ENCODE measurements around the gene CYP4B1. TPM values are rescaled to one million over a fixed set of nuclear protein-coding genes. Genes with fewer than 3 reads are reported as not detected.

CYP4B1 gene
- total and polyA plus RNA-seq, 2 donors (not counting 3 experiments of a cell fraction or from before 2014, with no cell fraction given) = not detected

GRCh38 chr1:46768445-46768844, 30.4 kb upstream of the CYP4B1 start:
- no peaks in the 10 kb centered on the region for H3K4me1 ChIP-seq (ENCODE audit: control insufficient read depth, extremely low read depth, insufficient read depth, low read length)
- no TSS peak for BruUV-seq (replicated peaks)
- intact Hi-C loops (cut with micrococcal nuclease) (no loop called here), dilution Hi-C loops (cut with MboI; ENCODE audit: extremely low pct_ligation_motif_present, low sequenced_read_pairs) (no loop called here)
- H3K9ac ChIP-seq (replicated peaks; ENCODE audit: extremely low read depth, insufficient read depth, low read length) = no peak overlapping the region
- ChIA-PET CTCF (no interaction called here), POLR2A (no interaction called here)
- TF ChIP-seq EZH2 (IDR thresholded peaks at IDR 0.05; ENCODE audit: borderline replicate concordance, low read depth, low read length, severe bottlenecking) (no peak), JUN (IDR thresholded peaks at IDR 0.05; ENCODE audit: borderline replicate concordance, insufficient read depth, insufficient read length, low read depth) (no peak), POLR2AphosphoS5 (IDR thresholded peaks at IDR 0.05; ENCODE audit: insufficient read depth, low read depth, low read length) (no peak), MYC (IDR thresholded peaks at IDR 0.05; ENCODE audit: low read depth, low read length) (no peak), GATA2 (IDR thresholded peaks at IDR 0.05; ENCODE audit: insufficient read depth, insufficient read length, low read depth, low read length) (no peak), POLR2A (IDR thresholded peaks at IDR 0.05; ENCODE audit: low read depth, low read length) (no peak), FOS (IDR thresholded peaks at IDR 0.05; ENCODE audit: borderline replicate concordance, insufficient read depth, low read length) (no peak), CTCF (IDR thresholded peaks at IDR 0.05; ENCODE audit: extremely low read depth in 1 of 2, insufficient read depth in 1 of 2, low read depth in 1 of 2, low read length in 2 of 2) (no peak)
- TF ChIP-seq, protein P1, sequence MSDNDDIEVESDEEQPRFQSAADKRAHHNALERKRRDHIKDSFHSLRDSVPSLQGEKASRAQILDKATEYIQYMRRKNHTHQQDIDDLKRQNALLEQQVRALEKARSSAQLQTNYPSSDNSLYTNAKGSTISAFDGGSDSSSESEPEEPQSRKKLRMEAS (IDR thresholded peaks at IDR 0.05; ENCODE audit: insufficient read depth, insufficient read length) = no peak
- no peaks in the 10 kb centered on the region for H4K20me1 ChIP-seq (replicated peaks; ENCODE audit: control insufficient read depth, extremely low read depth, insufficient read depth, low read length)
- H3K27me3 ChIP-seq (ENCODE audit: control insufficient read depth in 2 of 2, insufficient read depth in 2 of 2, low read length in 2 of 2) = peaks cover 0 to 7% of the 10 kb centered on the region in 2 experiments
- H3K4me3 ChIP-seq (replicated peaks in 1 of 3; ENCODE audit: insufficient read depth in 1 of 3, low read depth in 1 of 3, low read length in 3 of 3) = no peak overlapping the region
- no peaks in the 10 kb centered on the region for H3K9me1 ChIP-seq (replicated peaks; ENCODE audit: control insufficient read depth, extremely low read depth, insufficient read depth, low read length)
- no peak overlapping the region for H3K27ac ChIP-seq (ENCODE audit: insufficient read depth, low read depth, low read length)
- no peaks in the 10 kb centered on the region for H3K79me2 ChIP-seq (ENCODE audit: control insufficient read depth, insufficient read depth, low read length)
- no peak overlapping the region for H3K4me2 ChIP-seq (ENCODE audit: insufficient read depth, low read length)
- peaks cover 2% of the 10 kb centered on the region for H3K9me3 ChIP-seq (replicated peaks; ENCODE audit: control insufficient read depth, insufficient read depth, low read length)
- no peak overlapping the region for H2AFZ ChIP-seq (ENCODE audit: low read depth, low read length)
- FAIRE-seq = no peak
- no peaks in the 10 kb centered on the region for H3K36me3 ChIP-seq (ENCODE audit: control insufficient read depth in 2 of 2, extremely low read depth in 1 of 2, insufficient read depth in 2 of 2, low read length in 2 of 2)
- DNase-seq (ENCODE audit: low read depth, low spot score) = no peak
